Fibroblast of skin of right biceps (primary cell): ENCODE measurements around the gene TNIK.

ENCODE experiments used
- DNase-seq: peaks from one replicate; pipeline ENCODE4 v3.0.0-alpha.2; 2013

The TNIK gene

DNA sequence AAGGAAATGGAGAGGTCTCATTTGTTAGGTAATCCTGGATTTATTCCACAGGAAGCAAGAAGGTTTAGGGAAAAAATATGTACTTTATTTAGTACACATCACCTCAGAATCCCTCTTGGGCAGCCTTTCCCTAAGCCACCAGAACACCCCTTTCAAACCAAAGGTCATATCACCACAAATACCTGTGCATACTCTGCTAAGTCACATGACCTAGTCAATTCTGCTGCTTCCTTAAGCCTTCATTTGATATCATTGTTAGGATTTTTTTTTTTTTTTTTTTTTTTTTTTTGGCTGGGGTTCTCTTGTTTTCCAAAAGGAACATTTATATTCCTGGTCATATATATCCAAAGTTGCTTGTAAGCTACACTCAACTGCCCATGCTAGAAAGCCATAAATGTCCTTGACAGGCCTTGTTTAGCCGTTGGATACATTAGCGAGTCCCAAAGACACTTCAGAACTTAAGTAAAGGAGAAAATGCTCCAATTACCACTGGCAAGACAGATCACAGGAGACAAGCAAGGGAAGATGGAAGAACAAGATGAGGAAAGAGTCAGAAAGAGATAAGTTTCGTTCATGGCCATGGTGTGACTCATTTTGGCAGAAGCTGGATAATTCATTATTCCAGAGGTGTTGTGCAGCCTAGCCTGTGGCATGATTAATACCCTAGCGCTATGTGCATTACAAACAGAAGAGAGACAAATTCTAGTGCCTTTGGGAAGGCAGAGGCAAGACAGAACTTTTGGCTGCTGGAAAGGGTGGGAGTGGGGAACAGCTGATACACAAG is 278.1 kb downstream of the TNIK start:
- DNase-seq, result peak; percentile 75

DNA sequence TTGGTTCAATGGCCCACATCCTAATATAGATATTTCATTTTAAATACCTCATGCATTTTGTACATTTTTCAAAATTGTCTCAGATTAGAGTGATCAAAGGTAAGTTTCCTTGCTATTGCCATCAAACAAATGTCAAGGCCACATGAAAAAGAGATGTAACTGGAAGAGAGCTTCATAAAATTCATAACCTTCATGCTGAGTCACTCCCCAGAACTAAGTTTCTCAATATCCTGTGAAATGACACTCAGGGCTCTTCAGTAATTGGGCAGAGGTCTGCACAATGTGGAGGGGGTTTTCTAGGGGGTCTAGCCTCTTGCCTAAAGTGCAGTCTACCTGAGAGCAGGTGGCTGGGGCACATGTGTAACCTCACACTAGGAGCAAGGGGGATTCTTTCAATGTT is 281.5 kb downstream of the TNIK start:
- DNase-seq, result no peak

GRCh38 chr3:171177553-171177952 is 282.7 kb downstream of the TNIK start:
- no peak for DNase-seq

DNA sequence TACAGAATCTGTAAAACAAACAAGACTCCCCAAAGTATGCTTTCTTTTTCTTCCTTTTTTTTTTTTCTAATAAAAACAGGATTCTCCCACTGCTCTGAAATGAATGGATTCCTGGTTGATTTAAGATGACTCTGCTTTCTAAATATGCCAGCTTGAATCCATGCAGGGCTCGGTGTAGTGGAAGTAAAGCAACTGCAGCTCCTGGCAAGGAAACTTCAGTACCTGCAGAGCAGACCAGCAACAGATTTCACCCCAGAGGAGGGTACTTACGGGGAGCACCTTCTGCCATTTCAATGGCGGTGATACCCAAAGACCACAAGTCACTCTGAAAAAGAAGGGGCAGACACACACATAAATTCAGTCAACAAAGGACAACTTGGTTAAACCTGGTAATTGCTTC is 283.1 kb downstream of the TNIK start:
- DNase-seq, result no peak

DNA sequence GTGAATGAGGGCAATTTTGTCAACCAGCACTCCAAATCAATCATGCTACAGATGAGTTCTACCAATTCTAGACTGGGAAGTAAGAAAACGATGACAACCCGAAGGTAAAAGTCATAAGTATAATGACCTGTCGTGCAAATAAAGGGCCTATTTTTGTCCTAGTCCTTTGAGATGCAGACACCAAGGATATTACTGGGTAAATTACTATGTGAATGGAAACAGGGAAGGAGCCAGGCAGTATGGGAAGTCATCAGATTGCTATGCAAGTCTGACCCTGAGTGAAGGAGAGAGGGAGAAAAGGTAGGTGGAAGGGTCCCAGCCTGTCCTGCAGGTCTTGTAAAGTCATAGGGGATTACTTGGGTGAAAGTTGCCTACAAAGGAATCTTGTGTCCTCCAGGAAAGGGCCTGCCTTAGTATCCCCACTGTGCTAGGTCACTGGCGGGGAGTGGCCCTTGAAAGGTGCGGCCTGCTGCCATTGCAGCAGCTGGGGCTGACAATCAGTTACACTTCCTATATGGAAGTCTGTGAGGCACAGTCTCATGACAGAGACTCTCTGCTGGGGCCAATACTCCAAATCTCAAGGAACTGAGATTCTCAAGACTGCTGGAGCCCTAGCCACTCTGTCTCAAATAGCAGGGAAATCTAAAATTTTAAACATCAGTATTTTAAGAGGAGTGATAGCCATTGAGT is 283.8 kb downstream of the TNIK start:
- peak; percentile 29 for DNase-seq

GRCh38 chr3:171175741-171176234 is 284.4 kb downstream of the TNIK start:
- no peak for DNase-seq

DNA sequence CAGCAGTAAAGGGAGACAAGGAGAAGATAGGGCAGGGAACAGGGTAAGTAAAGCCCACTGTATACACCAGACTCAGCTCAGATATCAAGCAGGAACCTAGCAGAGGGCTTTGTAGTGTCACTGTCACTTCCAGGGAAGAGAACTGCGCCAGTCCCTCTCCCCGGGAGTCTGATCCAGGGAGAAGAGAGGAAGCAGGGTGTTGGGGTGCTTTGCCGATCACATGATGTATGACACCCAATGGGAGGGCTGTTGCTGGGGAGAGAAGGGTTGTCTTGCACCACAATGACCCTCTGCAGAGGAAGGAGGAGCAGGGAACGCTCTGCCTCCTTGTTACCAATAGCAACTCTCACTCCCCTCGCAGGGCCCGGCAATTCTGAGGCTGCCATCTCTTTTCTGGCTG is 286.5 kb downstream of the TNIK start:
- no peak for DNase-seq

GRCh38 chr3:171172070-171172469 is 288.1 kb downstream of the TNIK start:
- no peak for DNase-seq

DNA sequence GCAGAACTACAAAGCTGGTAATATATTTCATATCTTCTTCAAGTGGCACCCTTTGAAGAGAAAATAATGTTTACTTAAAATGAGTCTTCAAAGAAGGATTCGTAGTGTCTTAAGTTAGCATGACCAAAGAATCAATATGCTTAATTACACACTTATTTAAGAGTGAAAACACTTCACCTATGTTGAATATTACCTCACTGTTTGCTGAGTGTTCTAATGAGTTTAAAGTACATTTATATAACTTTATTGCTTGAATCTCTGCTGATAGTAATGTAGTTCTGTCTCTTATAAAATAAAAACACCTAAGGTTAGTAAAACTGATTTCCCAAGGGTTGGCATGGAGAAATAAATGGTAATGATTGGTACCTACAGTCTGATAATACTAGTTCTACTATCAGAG is 290.3 kb downstream of the TNIK start:
- no peak for DNase-seq

GRCh38 chr3:171169443-171169842 is 290.8 kb downstream of the TNIK start:
- no peak for DNase-seq

GRCh38 chr3:171168551-171168950 is 291.7 kb downstream of the TNIK start:
- DNase-seq, result no peak

GRCh38 chr3:171168086-171168485 is 292.1 kb downstream of the TNIK start:
- DNase-seq, result peak; percentile 66

DNA sequence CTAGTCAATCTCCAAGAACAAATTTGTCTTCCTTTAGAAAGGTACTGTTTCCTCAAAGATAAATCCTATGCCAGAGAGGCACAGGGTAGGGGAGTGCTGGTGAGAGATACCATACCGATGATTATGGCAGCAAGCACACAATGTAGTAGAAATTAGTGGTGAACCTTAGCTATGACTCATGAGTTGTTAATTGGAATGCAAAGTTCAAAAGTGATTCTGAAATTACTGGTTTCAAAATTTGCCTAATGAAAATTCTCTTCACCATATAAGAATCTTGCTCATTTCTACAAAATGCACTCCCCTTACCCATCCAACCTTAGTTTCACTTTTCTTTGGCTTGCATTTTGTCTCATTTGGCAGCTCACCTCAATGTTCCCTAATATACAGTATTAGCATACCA is 294.2 kb downstream of the TNIK start:
- peak; percentile 30 for DNase-seq

GRCh38 chr3:171165499-171165921 is 294.7 kb downstream of the TNIK start:
- DNase-seq, result no peak

GRCh38 chr3:171164067-171164465 is 296.1 kb downstream of the TNIK start:
- DNase-seq, result peak; percentile 26

GRCh38 chr3:171163101-171164066 is 296.8 kb downstream of the TNIK start:
- peak; percentile 9 for DNase-seq

DNA sequence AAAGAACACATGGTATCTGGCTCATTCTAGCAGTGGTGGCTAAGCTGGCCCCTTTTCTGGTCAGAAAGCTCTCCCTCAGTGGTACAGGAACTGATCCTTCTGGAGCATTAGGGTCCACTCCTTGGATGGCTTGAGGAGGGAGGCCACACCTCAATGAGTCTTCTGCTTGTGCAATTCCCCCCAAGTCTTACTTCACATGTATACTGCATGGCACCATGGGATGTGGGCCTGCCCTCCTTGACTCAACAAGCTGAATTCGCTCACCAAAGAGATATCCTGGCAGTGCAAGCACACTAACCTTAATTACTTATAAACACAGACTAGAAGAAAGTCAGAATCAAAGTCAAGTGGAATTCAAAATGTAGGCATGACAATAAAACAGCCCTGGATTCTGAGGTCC is 299.9 kb downstream of the TNIK start:
- DNase-seq, result no peak

DNA sequence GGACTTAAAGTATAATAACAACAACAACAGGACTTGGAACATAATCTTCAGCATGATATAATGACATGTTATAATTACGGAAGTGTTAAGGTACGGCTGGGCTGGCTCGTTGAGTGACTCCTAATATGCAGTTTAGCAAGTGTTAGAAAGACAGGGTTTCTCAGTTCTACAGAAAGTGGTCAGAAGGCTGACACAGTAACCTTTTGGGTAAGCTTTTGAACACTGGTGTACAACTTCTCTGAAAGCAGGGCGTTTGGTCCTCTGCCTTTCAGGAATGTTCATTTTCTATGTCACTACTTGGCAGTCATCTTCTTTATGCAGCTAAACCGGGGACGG is 300.4 kb downstream of the TNIK start:
- no peak for DNase-seq

- DNase-seq, result no peak
These were observed 301.0 kb downstream of the TNIK start for GRCh38 chr3:171159024-171159821.

- DNase-seq, result no peak
These were observed 302.2 kb downstream of the TNIK start for GRCh38 chr3:171157980-171158379.

DNA sequence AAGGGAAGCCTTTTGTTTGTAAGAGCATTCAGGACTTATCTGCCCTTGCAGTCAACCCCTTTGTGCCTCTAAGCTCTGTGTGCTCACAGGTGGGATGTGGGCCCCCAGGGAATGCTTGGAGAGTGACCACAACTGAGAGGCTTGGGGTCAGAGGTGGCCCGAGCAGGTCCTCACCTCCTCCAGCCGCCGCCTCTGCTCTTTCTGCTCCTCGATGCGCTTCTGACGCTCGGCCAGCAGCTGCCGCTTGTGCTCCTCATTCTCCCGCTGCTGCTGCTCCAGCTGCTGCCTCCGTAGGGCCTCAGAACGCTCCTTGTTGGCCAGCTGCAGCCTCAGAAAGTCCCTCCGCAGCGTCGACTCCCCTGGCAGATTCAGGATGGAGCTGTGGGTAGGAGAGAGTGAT is 302.9 kb downstream of the TNIK start:
- DNase-seq, result peak; percentile 22

- DNase-seq, result peak; percentile 26
These were observed 303.7 kb downstream of the TNIK start for GRCh38 chr3:171156401-171157010.
